ENCODE data around the gene TCF19. TPM values are rescaled to one million over a fixed set of nuclear protein-coding genes. Genes with fewer than 3 reads are reported as not detected.
A peak's percentile ranks its signal among the peaks of the same experiment; 100 is the strongest.
"Not testable (repeated sequence)": the region's sequence is repeated elsewhere in the genome, so short reads cannot be mapped to it uniquely, and the experiment has no call there.

TCF19 gene
- total RNA-seq, 1 experiment from 2014 or later = 26.0 TPM

GRCh38 chr6:31186052-31186734 lies 27.8 kb downstream of the TCF19 start:
- no peaks in the 10 kb centered on the region for H3K9me2 ChIP-seq (ENCODE audit: insufficient read depth)
- peaks cover 9% of the 10 kb centered on the region; the same call in 1 of the 2 replicates for H3F3A ChIP-seq (ENCODE audit: insufficient read depth, low read depth)
- no peak overlapping the region for H3K4me2 ChIP-seq
- peaks cover 7% of the 10 kb centered on the region; the same call in 1 of the 2 replicates for H3K4me1 ChIP-seq (replicated peaks; ENCODE audit: insufficient read depth)
- POLR2A ChIA-PET (ENCODE audit: unreplicated experiment) = no interaction called here
- DNase-seq = no peak
- intact Hi-C loops (cut with micrococcal nuclease; ENCODE audit: unreplicated experiment) = no loop called here
- CTCF ChIA-PET = interaction anchor here (0.6 kb wide), 1 partner anchor 209 kb away, joined by 3 read pairs; no protein-coding TSS in a partner anchor
- no peaks in the 10 kb centered on the region for H4K20me1 ChIP-seq (ENCODE audit: insufficient read depth)
- no peaks in the 10 kb centered on the region for H3K79me2 ChIP-seq (ENCODE audit: low read depth)
- H3K27ac ChIP-seq = no peak overlapping the region
- no peak overlapping the region for H3K4me3 ChIP-seq
- no peak overlapping the region for H2AFZ ChIP-seq
- TF ChIP-seq CTCF (conservative IDR thresholded peaks at IDR 0.05) (no peak), EZH2 (IDR thresholded peaks at IDR 0.05; ENCODE audit: low read depth) (no peak)
- H3K36me3 ChIP-seq (ENCODE audit: low read depth) = no peaks in the 10 kb centered on the region
- BruUV-seq (replicated peaks) = no TSS peak
- H3K27me3 ChIP-seq (ENCODE audit: insufficient read depth, low read depth) = no peaks in the 10 kb centered on the region
- no peaks in the 10 kb centered on the region for H3K9me3 ChIP-seq (ENCODE audit: insufficient read depth, low read depth)

- H3K27ac ChIP-seq = no peak overlapping the region
- H3K9me3 ChIP-seq (ENCODE audit: insufficient read depth, low read depth) = no peaks in the 10 kb centered on the region
- 0 out of 2 replicates have a peak overlapping the region, but pooled peaks have one; percentile 12 for H2AFZ ChIP-seq
- no peak overlapping the region for H3K4me3 ChIP-seq
- intact Hi-C loops (cut with micrococcal nuclease; ENCODE audit: unreplicated experiment) = no loop called here
- POLR2A ChIA-PET (ENCODE audit: unreplicated experiment) = no interaction called here
- peaks cover 7% of the 10 kb centered on the region; the same call in 1 of the 2 replicates for H3K4me1 ChIP-seq (replicated peaks; ENCODE audit: insufficient read depth)
- H3K4me2 ChIP-seq = 0 out of 2 replicates have a peak overlapping the region, but pooled peaks have one; percentile 20
- H3K36me3 ChIP-seq (ENCODE audit: low read depth) = no peaks in the 10 kb centered on the region
- peaks cover 9% of the 10 kb centered on the region; the same call in 1 of the 2 replicates for H3F3A ChIP-seq (ENCODE audit: insufficient read depth, low read depth)
- no peaks in the 10 kb centered on the region for H3K9me2 ChIP-seq (ENCODE audit: insufficient read depth)
- H3K79me2 ChIP-seq (ENCODE audit: low read depth) = no peaks in the 10 kb centered on the region
- peak in 1 of 2 experiments; percentile 84 for DNase-seq
- H4K20me1 ChIP-seq (ENCODE audit: insufficient read depth) = no peaks in the 10 kb centered on the region
- CTCF ChIA-PET = interaction anchor here (1.0 kb wide), 1 partner anchor 49 kb away, joined by 4 read pairs; the partner anchor contains the start of gene PSORS1C2
- no peak for TF ChIP-seq CTCF (conservative IDR thresholded peaks at IDR 0.05)
- TF ChIP-seq EZH2 (IDR thresholded peaks at IDR 0.05; ENCODE audit: low read depth) = no peak
- BruUV-seq (replicated peaks) = no TSS peak
- no peaks in the 10 kb centered on the region for H3K27me3 ChIP-seq (ENCODE audit: insufficient read depth, low read depth)
Measured at GRCh38 chr6:31187780-31188194, 29.4 kb downstream of the TCF19 start.

- H3F3A ChIP-seq (ENCODE audit: insufficient read depth, low read depth) = peaks cover 16% of the 10 kb centered on the region; the same call in 1 of the 2 replicates
- H3K27me3 ChIP-seq (ENCODE audit: insufficient read depth, low read depth); H3K79me2 ChIP-seq (ENCODE audit: low read depth); H3K9me2 ChIP-seq (ENCODE audit: insufficient read depth); H3K9me3 ChIP-seq (ENCODE audit: insufficient read depth, low read depth); H3K27ac ChIP-seq; H3K36me3 ChIP-seq (ENCODE audit: low read depth); CTCF ChIA-PET; BruUV-seq (replicated peaks); H4K20me1 ChIP-seq (ENCODE audit: insufficient read depth); H3K4me2 ChIP-seq; H3K4me3 ChIP-seq; H2AFZ ChIP-seq; DNase-seq; H3K4me1 ChIP-seq (replicated peaks; ENCODE audit: insufficient read depth); intact Hi-C loops (cut with micrococcal nuclease; ENCODE audit: unreplicated experiment): not testable (repeated sequence)
- POLR2A ChIA-PET (ENCODE audit: unreplicated experiment) = interaction anchor here (0.6 kb wide), 1 partner anchor 73 kb away, joined by 4 read pairs; no protein-coding TSS in a partner anchor
Measured at GRCh38 chr6:31189223-31189622, 30.8 kb downstream of the TCF19 start.

Data from PC-9 (cell line).